HUES6 (cell line): ENCODE results near the gene MTHFSD.

Source experiments
- H3K27ac ChIP-seq: 2 replicates; pipeline ENCODE4 v1.7.0; 2013; ENCODE audit warnings: low read depth, mild to moderate bottlenecking, low read length, inconsistent platforms
- H3K27me3 ChIP-seq: 2 replicates; pipeline ENCODE4 v1.6.1; 2013; ENCODE audit warnings: low read length; ENCODE audit not compliant: control insufficient read depth, insufficient read depth
- H3K36me3 ChIP-seq: 2 replicates; pipeline ENCODE4 v1.6.1; 2013; ENCODE audit warnings: low read length; ENCODE audit not compliant: control insufficient read depth, insufficient read depth
- H3K4me1 ChIP-seq: 2 replicates; pipeline ENCODE4 v1.6.1; 2013; ENCODE audit warnings: low read length; ENCODE audit not compliant: control insufficient read depth, insufficient read depth
- H3K4me3 ChIP-seq: 2 replicates; pipeline ENCODE4 v1.5.1; 2013; ENCODE audit warnings: low read depth, low read length
- H3K9ac ChIP-seq: one replicate; pipeline ENCODE4 v1.6.1; 2013; ENCODE audit warnings: mild to moderate bottlenecking, low read length
- H3K9me3 ChIP-seq: 2 replicates; pipeline ENCODE4 v1.6.1; 2013; ENCODE audit warnings: low read depth, low read length; ENCODE audit not compliant: control insufficient read depth, insufficient read depth

The MTHFSD gene

DNA sequence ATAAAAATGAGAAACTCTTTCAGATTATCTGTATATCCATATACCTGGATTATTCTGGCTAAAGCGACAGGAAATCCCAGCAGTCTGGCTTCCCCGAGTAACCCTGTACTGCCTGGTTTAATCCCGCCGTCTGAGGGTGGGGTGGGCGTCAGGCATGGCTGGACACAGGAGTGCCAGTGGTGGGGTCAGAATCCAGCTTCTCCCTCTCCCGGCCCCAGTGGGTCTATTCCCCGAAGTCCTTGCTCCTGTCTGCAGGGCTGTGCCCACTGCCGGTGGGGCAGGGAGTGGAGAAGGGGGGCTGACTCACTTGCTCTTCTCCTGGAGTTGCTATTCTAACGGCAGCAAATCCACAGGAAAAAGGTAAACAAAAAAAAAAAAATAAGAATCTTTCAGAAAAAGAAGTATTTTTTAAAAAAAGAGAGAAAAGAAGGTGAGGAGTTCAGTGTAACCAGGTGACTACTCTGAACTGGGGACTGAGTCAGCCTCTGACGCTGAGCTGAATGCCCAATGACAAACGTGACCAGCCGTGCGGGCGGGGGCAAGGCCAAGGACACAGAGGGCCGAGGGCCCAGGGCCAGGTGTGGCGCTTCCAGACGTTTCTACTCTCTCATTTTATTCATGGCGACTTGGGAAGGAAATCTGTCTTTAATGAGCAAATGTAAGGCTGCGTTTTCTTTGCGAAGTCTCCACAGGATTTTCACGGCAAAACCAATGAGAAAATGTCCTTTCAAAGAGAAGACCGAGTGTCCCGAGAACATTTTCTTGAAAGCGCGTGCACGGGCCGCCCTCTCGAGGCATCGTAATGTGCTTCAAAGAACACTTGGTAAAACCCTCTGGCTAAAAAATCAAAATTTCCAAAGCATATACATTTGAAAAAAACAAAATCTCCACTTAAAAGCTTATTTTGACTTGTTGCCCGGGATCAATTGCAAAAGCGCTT lies 24.5 kb downstream of the MTHFSD start:
- Histone ChIP-seq H3K27me3 (no peaks in the 10 kb centered on the region), H3K9me3 (no peaks in the 10 kb centered on the region), H3K4me3 (no peak overlapping the region), H3K4me1 (no peaks in the 10 kb centered on the region), H3K36me3 (no peaks in the 10 kb centered on the region; the same call in 1 of the 2 replicates), H3K27ac (no peak overlapping the region), H3K9ac (no peak overlapping the region)

DNA sequence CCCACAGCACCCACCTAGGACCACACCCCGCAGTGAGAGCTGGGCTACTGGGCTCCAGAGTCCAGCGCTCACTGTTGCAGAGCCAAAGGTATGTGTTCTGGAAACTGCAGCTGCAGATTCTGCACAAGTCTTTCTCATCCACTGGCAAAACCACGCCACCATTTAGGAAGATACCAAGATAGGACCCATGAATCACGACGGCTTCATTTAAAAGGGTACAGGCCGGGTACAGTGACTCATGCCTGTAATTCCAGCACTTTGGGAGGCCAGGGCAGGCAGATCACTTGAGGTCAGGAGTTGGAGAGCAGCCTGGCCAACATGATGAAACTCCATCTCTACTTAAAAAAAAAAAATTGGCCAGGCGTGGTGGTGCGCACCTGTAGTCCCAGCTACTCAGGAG lies 25.9 kb downstream of the MTHFSD start:
- Histone ChIP-seq H3K9ac (no peak overlapping the region), H3K27me3 (0 out of 2 replicates have a peak, but pooled peaks cover under 1% of the 10 kb centered on the region), H3K36me3 (no peaks in the 10 kb centered on the region; the same call in 1 of the 2 replicates), H3K4me1 (no peaks in the 10 kb centered on the region), H3K9me3 (no peaks in the 10 kb centered on the region), H3K27ac (no peak overlapping the region), H3K4me3 (no peak overlapping the region)

DNA sequence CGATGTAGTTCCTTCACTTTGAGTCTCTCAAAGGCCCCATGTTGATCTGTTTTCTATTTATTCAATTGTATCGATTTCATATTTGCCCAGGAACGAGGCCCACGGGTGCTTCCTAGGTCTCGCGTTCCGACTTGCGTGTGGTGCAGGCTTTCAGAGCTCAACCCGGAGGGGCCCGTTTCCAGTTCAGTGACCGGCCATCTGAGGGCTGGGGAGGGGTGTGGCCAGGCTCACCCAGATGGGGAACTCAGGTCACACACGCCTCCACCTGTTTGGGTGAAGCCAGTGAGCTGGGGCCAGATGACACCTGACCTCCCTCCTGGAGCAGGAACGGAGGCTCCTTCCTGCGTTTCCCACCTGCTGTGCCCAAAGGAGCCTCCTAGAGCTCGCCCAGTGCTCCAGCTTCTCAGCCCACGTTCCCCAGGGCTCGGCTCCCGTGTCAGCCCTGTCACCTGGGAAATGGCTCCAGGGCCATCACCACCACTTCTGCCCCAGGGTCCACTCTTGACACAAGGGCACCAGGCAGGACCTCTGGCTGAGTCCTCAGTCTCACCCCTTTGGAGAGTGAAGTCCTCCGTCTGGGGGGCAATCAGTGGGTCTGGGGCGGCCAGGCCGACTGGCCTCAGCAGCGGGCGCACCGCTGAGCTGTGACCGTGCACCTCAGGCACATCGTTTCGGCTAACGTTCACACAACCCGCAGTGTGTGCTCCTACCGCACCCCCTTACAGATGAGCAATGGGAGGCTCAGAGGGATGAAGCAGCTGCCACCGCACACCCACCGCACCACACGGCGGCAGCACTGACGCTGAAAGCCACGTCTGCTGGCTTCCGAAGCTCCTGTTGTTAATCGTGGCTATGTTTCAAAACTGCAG lies 26.7 kb downstream of the MTHFSD start:
- H3K27ac ChIP-seq = no peak overlapping the region
- H3K36me3 ChIP-seq = no peaks in the 10 kb centered on the region; the same call in 1 of the 2 replicates
- no peaks in the 10 kb centered on the region for H3K9me3 ChIP-seq
- no peak overlapping the region for H3K9ac ChIP-seq
- H3K27me3 ChIP-seq = 0 out of 2 replicates have a peak, but pooled peaks cover 3% of the 10 kb centered on the region
- H3K4me1 ChIP-seq = no peaks in the 10 kb centered on the region
- H3K4me3 ChIP-seq = no peak overlapping the region

DNA sequence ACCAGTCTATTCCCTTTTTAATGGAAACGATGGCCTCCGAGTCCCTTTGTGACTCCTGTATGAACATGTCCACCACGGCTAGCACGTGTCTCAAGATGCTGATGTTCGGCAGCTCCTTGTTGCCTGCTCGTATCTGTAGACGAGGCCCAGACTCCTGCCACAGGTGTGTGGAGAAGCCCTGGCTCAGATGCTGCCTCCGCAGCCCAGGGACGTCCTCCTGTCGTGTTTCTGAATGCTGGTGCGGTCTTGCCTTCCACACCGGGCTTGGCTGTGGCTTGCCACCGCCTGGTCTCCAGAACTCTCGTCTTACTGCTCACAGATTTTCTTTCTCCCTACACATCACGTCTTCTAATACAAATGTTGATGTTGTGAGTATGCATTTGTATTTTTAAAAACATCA lies 27.7 kb downstream of the MTHFSD start:
- H3K27me3 ChIP-seq = peaks cover 3% of the 10 kb centered on the region; the same call in 1 of the 2 replicates
- H3K9me3 ChIP-seq = no peaks in the 10 kb centered on the region
- no peak overlapping the region for H3K4me3 ChIP-seq
- H3K4me1 ChIP-seq = no peaks in the 10 kb centered on the region
- H3K27ac ChIP-seq = no peak overlapping the region
- no peaks in the 10 kb centered on the region; the same call in 1 of the 2 replicates for H3K36me3 ChIP-seq
- H3K9ac ChIP-seq = no peak overlapping the region

DNA sequence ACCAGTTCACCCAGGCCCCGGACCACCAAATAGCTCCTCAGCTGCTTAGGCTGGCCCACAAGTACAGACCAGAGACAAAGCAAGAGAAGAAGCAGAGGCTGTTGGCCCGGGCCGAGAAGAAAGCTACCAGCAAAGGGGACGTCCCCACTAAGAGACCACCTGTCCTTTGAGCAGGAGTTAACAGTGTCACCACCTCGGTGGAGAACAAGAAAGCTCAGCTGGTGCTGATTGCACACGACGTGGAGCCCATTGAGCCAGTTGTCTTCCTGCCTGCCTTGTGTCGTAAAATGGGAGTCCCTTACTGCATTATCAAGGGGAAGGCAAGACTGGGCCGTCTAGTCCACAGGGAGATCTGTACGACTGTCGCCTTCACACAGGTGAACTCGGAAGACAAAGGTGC lies 29.3 kb downstream of the MTHFSD start:
- Histone ChIP-seq H3K9me3 (no peaks in the 10 kb centered on the region), H3K4me3 (no peak overlapping the region), H3K27ac (no peak overlapping the region)

DNA sequence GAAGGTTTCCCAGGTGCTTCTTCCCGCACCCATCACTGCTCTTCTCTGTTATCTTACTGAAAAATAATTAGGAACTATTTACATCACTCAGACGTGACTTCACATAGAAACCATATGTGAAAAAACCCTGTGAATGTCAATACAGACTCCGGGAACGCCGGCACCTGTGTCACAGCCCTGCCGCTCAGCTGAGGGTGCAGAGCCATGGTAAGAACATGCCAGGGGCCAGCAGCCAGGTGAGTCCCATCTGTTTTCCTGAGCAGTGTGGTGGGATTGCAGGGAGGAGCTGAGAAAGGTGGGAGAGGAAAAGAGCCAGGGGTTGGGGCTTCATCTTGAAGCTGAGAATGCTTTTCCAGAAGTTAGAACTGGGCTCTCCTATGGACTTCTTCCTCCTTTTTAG lies 31.0 kb downstream of the MTHFSD start:
- Histone ChIP-seq H3K4me1 (no peaks in the 10 kb centered on the region; the same call in 1 of the 2 replicates), H3K27me3 (peaks cover 31% of the 10 kb centered on the region), H3K27ac (no peak overlapping the region), H3K4me3 (no peak overlapping the region), H3K9ac (no peak overlapping the region), H3K9me3 (no peaks in the 10 kb centered on the region), H3K36me3 (no peaks in the 10 kb centered on the region)

More for the DNA sequence above, 29.3 kb downstream of the MTHFSD start:
- H3K36me3 ChIP-seq = no peaks in the 10 kb centered on the region
- peaks cover 14% of the 10 kb centered on the region; the same call in 1 of the 2 replicates for H3K27me3 ChIP-seq
- H3K9ac ChIP-seq = no peak overlapping the region
- no peaks in the 10 kb centered on the region for H3K4me1 ChIP-seq

DNA sequence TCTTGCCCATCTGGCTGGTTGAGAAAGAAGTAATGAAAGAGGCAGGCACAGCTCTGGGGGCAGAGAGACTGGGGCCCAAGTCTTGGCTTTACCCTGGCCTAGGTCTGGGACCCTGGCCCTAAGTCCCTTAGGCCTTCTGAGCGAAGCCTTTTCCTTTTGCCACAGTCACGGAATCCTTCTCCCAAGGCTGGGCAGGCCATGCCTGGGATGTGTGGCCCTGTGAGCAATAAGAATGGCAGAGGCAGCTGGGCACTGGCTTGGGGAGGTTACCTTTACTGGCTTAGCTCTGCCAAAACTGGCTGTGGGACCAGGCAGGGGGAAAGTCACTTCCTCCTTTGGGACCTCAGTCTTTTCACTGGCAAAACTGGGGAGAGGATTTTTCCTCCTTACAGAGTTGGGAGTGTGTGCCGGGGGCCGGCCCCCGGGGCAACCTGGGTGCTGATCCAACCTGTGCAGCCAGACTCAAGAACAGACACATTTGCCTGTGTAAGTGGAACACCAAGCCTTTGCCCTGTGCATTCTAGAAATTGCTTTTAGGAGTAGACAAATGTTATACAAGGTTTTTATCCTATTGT lies 31.8 kb downstream of the MTHFSD start:
- Histone ChIP-seq H3K9ac (no peak overlapping the region), H3K4me3 (no peak overlapping the region), H3K9me3 (no peaks in the 10 kb centered on the region), H3K27ac (no peak overlapping the region), H3K4me1 (no peaks in the 10 kb centered on the region; the same call in 1 of the 2 replicates), H3K36me3 (no peaks in the 10 kb centered on the region), H3K27me3 (peaks cover 39% of the 10 kb centered on the region)

DNA sequence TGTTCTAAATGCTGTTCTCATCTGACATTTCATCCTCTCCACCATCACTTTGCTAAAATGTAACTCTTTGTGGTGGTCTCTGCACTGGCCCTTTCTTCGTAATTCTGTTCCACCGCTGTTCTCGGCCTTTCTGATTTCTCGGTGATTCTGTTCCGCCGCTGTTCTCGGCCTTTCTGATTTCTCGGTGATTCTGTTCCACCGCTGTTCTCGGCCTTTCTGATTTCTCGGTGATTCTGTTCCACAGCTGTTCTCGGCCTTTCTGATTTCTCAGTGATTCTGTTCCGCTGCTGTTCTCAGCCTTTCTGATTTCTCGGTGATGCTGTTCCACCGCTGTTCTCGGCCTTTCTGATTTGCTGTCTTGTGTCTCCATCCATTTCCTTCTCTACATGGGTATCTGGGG lies 32.4 kb downstream of the MTHFSD start:
- no peak overlapping the region for H3K9ac ChIP-seq
- H3K27me3 ChIP-seq = peaks cover 45% of the 10 kb centered on the region
- no peaks in the 10 kb centered on the region for H3K36me3 ChIP-seq
- H3K27ac ChIP-seq = no peak overlapping the region
- no peaks in the 10 kb centered on the region for H3K9me3 ChIP-seq
- H3K4me3 ChIP-seq = no peak overlapping the region
- no peaks in the 10 kb centered on the region; the same call in 1 of the 2 replicates for H3K4me1 ChIP-seq

DNA sequence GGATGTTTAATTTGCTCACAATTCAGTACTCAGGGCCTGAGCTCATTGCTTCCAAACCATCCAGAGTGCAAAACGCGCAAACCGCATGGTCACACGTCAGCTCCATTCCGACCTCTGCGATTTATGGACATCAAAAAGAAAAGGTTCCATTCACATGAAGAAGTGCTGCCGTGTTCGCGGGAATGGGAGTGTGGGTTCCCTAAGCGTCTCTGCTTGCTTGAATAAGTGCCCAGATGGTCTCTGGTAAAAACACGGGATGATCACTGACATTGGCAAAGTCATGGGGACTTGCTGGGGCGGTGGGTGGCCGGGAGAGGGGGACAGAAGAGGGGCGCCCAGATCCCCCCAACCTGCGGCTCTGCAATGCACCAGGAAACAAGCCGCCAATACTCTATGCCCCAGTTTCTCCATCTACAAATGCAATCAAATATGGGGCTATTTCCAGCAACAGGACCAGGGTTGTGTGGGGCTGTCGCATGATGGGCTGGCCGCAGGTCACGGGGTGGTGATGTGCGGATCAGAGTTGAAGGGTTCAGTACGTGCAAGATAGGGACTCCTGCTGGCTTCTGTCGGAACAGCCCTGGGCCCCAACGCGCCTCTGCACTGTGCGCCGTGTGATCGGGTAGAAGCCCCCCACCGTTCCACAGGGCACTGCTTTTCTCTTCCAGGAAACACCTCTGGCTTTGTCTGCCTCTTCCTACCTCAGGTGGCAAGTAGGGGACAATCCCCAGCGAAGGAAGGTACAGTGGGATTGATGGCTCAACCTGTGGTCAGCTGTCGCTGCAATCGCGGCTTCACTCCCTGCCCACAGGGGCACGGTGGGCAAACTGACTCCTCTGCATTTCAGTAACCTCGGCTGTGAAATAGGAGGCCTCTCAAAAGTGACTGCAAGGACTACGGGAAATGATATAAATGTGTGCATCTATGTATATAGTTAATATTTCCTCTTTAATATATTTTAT lies 33.5 kb downstream of the MTHFSD start:
- Histone ChIP-seq H3K9me3 (no peaks in the 10 kb centered on the region), H3K27me3 (peaks cover 56% of the 10 kb centered on the region), H3K27ac (no peak overlapping the region), H3K36me3 (no peaks in the 10 kb centered on the region), H3K9ac (no peak overlapping the region), H3K4me3 (no peak overlapping the region), H3K4me1 (peaks cover 9% of the 10 kb centered on the region; the same call in 1 of the 2 replicates)
